NCI-H748 (cell line): ENCODE results near the gene USP2.
A peak's percentile ranks its signal among the peaks of the same experiment; 100 is the strongest.

Experiments used
- DNase-seq: peaks from one replicate; lab custom pipeline; 2025; ENCODE audit not compliant: unreplicated experiment; lab: John Stamatoyannopoulos, UW

Gene USP2

DNA sequence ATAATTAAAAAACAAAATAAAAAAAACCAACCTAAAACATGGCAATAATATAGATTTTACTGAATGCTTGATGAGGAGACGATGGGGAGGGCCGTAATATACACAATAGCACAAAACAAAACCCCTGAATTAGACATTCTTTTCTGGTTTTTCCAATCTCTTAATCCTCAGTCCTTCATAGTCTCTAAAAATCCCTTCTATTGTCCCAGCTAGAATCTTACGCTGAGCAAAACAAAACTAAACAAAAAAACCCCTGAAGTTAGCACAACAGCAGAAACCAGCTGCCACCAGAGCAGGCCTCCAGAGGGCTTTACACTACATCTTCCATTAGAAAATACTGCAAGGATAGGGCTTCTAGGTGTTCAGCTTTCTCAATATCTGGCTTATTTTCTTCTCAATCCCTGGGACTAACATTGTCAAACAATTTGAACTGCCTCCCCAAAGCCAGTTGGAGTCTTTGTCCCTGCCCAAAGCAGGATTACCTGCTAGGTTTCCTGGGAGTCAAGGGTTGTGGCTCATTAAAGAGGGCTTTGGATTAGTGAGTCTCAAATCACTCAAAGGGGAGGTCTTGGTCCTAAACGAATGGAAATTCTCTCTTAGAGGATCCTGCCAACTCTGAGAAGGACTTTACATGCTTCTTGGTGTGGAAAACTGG, 49.3 kb downstream of the USP2 start:
- no peak for DNase-seq

DNA sequence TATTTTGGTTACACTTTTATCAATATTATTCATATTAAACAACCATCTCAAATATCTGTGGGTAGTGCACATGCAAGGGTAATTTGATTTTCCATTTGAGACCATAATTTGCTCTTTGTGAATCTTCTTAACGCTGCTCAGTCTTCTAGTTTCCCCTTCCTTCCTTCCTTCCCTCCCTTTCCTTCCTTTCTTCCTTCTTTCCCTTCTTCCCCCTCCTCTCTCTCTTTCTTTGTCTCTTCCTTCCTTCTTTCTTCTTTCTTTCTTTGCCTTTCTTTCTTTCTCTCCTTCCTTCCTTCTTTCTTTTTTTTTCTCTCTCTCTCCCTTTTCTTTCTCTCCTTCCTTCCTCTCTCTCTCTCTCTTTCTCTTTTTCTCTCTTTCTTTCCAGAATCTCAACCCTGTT, 51.3 kb downstream of the USP2 start:
- no peak for DNase-seq

DNA sequence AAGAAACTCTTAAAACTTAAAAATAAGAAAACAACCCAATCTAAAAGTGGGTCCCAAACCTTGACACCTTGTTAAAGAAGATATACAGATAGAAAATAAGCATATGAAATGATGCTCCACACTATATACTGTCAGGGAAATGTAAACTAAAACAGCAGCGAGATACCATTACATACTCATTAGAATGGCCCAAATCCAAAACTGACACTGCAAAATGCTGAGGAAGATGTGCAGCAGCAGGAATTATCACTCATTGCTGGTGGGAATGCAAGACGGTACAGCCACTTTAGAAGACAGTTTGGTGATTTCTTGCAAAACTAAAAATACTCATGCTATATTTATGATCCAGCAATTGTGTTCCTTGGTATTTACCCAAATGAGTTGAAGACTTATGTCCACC, 52.2 kb downstream of the USP2 start:
- no peak for DNase-seq

DNA sequence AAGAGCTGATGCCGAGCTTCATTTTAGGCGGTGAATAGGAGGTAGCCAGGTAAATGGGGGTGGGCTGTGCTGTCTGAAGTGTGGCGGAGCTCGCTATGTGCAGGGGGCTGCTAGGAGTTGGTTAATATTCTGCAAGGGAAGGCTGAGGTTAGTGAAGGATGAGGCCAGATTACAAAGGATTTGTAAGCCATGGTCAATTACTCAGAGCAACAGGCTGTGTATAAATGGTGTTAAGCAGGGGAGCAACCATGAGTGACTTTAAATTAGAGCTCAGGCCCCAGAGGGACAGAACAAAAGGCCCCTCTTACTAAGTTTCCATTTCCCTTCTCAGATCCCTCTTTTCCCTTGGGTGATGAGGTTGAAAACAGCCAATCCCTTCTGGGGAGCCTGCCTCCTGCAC, 57.3 kb downstream of the USP2 start:
- no peak for DNase-seq

DNA sequence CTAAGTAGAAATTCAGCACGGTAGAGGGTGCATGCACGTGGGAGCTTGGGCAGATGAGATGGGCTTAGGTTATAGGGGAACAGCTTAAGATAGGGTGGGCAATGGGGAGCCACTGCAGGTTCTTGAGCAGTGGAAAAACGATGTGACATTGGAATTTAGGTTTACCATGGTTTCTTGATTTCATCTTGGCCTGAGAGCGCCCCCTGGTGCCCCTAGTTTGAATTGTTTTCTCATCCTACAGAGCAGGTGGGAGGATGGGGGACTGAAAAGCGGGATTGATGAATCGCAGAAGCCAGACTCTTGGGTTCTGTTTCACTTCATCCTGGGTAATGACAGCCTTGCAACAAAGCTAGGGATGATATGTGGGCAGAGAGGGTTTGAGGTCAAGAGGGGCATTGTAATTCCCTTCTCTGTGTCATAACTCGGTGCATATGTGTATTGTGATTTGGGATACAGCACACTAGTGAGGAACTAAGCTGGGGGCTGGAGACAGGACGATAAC, 57.9 kb downstream of the USP2 start:
- DNase-seq = peak; percentile 62

DNA sequence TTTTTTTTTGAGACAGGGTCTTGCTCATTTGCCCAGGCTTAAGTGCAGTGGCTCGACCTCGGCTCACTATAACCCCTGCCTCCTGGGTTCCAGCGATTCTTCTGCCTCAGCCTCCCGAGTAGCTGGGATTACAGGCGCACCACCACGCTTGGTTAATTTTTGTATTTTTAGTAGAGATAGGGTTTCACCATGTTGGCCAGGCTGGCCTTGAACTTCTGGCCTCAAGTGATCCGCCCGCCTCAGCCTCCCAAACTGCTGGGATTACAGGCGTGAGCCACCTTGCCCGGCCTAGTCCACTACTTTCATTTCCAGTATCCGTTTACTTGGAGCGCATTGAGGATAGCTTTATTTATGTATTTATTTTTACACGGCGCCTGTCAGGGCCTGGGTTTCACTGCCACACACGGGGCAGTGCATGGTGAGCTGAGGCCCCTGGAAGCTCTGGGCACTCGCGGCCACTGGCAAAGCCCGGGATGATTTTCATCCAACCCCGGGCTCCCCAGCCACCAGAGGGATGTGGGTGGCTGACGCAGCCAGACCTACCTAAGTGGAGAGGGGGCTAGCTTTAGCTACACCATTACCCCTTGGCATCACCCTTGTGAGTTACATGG, 58.5 kb downstream of the USP2 start:
- no peak for DNase-seq

DNA sequence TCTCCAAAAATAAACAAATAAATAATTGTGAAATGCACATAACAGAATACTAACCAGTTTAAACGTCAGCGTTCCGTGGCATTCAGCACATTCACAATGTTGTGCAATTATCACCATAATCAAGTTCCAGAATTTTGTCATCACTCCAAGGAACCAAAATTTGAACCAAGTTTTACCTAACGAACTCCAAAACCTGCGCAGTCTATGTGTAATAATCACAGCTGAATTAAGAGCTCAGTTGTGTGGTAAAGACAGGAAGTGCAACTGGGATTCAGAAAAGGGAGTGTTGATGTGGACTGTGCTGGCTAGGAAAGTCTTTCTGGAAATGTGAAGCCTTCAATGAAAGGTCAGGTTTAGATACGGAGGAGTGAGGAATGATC, 59.1 kb downstream of the USP2 start:
- no peak for DNase-seq

DNA sequence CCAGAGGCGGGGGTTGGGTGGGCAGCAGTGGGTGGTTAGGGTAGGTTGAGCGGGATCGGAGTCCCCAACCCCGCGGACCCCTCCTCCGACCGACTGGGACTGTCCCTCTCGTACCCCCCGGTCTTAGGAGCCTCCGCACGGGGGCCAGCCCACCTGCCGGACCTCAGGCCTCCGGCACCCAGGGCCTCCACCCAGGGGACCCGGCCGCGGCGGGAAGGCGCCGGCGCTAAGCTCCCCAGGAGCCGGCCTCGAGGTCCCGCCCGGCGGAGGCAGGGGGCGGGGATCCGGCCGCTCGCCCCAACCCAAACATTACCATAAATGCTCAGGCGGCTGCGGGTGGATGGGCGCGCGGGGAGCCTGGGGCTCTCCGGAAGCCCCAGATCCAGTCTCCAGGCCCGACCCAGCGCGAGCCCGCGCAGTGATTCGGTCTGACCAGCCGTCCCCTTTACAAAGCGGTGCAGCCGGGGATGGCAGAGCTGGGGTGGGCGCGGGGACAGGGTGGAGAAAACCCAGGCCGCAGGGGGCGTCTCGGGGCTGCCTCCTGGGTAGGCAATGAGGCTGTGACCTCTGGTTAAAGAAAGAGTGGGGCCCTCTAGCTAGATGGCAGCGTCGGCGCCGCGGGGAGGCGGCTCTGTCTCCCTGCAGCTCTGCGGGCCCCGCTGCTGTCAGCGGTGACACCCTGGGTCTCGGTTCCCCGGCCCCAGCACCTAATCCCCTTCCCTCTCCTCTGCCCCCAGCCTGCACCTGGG, 60.5 kb downstream of the USP2 start:
- DNase-seq = no peak

DNA sequence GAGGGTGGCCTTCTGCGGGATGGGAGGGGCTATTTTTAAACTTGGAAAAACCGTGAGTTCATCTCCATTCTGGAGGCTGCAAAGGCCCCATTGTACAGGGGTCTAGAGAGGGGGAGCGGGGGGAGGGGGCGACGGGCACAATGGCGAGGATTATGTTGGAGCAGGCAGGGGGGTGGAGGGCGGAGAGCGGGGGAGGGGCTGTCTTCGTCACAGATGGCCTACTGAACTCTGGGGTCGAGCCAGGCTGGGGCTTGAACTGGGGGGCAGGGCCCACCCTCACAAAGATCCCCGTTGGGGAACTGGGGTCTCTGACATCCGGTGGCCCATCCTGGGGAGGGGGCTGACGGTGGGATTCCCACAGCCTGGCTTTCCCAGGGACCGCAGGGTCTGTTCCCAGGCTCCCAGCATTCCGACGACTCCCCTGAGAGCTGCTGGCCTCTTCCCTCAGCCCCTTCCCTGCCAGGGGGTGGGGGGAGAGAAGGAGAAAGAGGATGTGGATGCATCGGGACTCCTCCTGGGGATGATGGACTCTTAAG, 61.2 kb downstream of the USP2 start:
- DNase-seq = no peak

DNA sequence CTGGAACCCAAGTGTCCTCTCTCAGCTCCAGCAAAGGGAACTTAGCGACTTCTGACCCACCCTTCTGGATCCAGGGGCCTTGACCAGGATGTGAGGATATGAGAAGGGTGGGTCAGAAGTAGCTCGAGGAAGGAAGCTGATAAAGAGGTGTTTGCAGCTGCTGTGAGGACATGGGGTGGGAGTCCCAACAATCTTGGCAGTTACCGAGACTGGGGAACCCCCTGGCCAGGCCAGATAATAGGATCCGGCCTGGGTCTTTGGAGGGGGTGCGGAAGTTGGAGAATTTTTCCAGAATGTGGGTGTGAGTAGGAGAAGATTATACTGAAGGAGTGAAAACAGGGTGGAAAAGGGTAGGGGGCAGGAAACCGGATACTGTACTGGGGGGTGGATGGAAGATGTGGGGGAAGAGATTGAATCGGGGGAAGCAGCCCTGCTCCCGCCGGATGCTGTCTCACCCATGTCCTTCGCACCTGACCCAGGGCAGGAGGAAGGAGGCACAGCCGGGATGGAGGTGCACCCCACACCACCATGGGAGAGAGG, 61.7 kb downstream of the USP2 start:
- DNase-seq = no peak

DNA sequence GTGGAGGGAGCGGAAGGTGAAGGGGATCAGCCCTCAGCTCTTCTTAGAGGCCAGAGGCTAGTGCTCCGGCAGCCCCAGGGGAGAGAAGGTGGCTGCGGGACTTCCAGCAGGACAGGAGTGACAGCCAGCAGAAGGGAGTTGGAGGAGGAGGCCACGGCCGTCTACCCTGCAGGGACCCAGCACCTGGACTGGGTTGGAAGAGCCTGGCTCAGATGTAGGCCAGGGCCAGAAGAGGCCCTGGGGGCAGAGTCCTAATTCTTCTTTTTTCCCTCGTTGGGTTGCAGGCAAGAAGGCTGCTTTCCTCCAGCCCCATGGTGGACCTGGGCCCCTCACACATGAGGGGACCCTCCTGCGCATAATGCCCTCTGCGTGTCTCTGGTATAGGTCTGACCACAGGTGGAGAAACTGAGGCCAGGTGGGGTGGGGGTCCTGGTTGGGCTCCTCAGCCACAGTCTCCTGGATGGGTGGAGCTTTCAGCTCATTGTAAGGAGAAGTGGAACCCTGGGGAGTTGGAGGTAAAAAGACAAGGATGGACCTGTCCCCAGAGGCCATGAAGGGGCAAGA, 62.3 kb downstream of the USP2 start:
- no peak for DNase-seq

DNA sequence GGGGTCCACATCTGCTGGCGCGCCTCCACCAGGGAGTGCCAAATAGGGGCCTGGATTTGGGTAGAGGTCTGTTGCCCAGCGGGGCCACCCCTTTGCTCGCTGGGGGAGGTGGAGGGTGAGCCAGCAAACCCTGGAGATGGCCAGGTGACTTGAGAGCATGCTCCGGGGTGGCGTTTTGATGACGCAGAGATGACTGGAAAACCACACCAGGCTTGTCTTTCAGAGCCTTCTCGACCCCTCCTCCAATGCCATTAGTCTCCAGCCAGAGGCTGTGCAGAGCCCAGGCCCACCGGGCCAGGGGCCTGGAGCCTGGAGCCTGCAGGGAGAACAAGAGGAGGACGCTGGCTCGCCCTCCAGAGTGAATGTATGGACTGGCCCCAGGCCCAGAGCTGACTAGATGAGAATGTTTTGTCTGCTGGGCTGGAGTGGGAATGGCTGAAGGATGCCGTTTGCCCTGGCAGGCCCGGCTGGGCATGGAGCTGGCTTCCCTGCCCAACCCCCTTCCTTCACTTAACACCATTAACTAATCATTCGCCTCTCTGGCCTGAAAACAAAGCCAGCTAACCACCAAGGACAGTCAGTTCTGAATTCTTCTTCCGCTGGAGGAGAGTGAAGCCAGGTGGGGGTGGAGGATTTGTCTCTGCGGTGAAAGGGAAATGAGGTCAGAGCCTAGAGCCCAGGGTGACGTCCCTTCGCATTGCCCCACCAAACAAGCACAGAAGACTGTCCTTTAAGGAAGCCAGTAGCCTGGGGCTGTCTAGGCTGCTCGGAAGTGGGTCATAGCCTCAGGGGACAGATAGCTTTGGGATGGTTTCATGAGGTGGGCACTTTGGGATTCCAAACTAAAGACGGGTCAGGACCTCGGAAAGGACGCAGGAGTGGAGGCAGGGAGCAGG, 63.0 kb downstream of the USP2 start:
- DNase-seq = no peak

DNA sequence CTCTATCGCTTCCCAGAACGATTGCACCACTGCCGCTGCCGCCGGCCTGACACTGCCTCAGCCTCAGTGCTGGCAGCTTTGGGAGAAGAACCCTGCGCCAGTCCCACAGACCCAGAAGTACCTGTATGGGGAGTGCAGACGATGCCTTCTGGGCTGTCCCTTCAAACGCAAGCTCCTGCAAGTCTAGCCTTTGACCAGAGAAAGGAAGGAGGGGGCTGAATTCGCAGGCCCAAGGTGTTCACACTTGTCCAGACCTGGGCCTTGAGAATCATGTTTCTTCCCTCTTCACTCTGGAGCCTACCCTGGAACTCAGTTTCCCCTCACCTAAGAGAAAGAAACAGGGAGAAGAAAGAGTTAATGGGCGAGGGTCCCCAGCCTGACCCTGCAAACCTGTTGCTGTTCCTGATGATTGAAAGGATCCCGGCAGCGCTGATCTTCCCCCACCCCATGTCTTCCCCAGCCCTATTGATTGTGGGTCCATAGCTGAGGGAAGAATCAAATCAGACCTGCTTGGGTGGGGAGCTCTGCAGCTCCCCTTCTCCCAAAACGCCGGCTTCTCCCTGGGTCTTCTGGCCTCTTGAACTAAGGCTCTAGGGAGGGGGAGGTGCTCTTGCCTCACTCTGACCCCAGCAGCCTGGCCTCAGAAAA, 63.8 kb downstream of the USP2 start:
- DNase-seq = no peak

DNA sequence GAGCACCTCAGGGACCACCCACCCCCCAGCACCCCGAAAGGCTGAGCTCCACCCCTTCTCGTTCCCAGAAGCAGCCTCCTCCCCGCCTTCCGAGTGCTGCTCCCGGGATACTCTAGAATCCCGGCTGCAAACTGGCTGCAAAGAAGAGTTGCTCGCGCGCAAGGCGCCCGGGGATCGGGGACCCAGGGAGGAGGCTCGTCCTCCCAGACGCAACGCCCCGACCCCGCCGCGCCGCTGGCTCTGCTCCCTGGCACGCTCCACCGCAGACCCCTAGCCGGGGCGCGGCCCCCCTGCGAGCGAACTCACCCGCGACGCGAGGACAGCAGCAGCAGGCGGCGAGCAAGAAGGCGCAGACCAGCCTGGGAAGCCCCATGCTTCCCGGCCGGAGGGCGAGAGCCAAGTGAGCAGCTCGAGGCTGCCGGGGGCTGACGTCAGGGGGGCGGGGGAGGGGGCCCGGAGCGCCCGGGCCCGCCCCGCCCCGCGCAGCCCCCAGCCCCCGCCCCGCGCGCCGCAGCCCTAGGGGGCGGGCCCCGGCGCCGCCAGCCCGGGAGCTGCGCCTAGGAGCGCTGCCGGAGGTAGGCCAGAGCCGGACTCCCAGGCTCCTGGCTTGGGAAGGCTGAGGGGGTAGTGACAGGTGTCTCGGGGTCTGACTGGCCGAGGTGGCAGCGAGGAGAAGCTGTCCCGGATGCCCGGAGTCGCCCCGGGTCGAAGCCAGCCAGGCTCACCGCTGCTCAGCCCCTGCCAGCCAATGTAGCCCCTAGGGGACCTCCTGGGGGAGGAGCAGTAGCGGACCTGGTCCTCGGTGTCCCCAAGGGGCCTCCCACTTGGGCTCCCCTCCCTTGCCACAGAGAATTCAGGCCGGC, 64.5 kb downstream of the USP2 start, which contains the start of gene MCAM:
Gene MCAM (minus strand): TSS at position 402 of the 863 bp plus-strand sequence. CDS start 29 bp downstream, at position 373.
- DNase-seq = peak; percentile 49

DNA sequence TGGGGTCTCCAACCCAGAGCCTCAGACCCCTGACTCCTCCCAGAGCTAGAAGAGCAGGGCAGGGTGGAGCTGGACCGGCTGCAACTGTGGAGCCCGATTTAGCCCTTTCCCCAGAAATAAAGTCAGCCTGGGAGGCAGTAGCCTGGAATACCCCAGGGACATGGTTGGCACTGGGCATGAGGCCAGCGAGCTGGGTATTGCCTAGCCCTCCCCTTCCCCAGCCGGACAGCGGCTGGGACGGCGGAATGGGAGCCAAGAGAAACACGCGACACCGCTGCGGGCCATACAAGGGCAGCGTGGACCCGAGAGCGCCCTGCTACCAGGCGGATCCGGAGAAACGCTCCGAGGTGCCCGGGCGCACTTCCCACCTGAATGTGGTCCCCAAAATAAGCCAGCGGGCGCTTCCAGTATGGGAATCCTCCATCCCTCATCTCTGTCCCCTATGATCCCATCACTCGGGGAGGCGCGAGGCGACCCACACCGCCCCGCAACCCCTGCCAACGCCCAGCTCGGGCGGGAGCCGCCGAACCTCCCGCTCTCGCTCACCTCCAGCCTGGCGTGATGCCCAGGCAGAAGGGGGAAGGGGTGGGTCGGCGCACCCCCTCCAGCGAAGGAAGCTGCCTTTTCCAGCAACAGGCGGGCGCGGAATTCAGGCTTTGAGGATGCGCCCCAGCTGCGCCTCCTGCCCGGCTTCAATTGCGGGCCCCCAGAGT, 65.3 kb downstream of the USP2 start:
- peak; percentile 61 for DNase-seq

DNA sequence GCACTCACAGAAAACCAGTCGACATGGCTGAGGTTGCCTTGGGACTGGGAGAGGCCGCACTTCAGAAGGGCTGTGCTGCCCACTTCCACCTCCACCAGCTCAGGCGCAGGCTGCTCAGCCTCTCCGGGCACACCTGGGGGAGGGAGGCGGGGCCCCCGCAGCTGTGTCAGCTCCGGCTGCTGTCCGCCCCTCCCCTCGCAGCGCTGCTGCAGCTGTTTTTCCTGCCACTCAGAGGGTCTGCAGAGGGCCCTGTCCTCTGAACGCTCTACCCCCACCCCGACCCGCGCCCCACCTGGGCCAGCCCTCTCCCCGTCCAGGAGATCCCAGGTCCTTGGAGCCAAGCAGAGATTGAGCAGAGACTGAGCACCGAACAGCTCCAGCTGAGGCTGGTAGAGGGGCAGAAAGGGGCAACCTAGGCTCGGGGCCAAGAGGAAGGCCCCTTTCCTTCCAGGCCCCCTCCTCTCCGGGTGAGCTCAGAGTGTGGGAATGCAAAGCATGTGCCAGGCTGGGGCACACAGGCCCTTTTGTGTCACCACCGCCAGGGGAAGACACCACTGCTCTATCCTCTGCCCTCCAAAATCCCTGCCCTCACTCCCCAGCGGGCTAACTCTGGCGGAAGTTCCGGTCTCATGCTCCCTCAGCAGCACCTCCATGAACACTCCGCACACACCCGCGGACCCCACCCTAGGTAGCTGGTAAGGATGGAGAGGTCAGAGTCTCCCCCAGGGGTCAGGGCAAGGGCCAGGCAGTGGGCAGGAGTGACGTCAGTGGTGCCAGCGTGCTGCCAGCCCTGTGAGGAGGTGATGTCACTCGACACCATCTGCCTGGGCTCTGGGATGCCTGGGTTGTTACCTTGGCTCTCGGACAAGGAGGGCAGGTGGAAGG, 66.1 kb downstream of the USP2 start:
- peak; percentile 68 for DNase-seq

DNA sequence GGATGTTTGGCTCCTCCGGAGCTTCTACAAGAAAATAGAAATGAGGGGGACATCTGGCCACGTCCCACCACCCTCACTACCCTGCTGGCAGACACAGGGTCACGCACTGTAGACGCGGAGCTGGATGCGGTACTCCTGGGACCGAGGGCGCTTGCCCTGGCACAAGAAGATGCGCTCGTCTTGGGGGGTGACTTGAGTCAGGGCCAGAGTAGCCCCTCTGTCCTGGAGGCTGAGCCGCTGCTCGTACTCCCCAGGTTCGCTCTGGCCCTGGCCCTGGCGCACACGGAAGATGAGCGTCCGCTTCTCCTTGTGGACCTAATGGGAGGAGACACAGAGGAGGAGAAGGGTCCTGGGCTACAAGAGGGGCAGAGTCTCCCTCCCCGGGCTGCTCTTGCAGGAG, 66.8 kb downstream of the USP2 start:
- no peak for DNase-seq
